GM12878 (cell line): Measurements from ENCODE around the gene METAP1D. TPM values are rescaled to one million over a fixed set of nuclear protein-coding genes. Genes with fewer than 3 reads are reported as not detected.

Experiments
- ATAC-seq: fragments of 200-7000 bp; cut with Tn5 transposase; 3 replicates; pipeline ENCODE4 v1.9.1; 2020; ENCODE audit warnings: mild to moderate bottlenecking, moderate library complexity
- BruUV-seq: library from RNA; stranded (reverse); fragments of 400-500 nt; replicated peaks from 2 replicates; lab custom pipeline; 2021; lab: Mats Ljungman, UMichigan
- CTCF ChIA-PET: fragments of 300-600 bp; sonication (Branson Sonifier 250); formaldehyde crosslinking; extraction: SDS; loops from one replicate; lab custom pipeline; 2021; ENCODE audit warnings: inconsistent platforms; lab: Yijun Ruan, JAX
- POLR2A ChIA-PET: fragments of 350-600 bp; formaldehyde crosslinking; extraction: SDS; loops from one replicate; lab custom pipeline; 2021; ENCODE audit warnings: inconsistent platforms; lab: Charles Lee
- RAD21 ChIA-PET: fragments of 300-600 bp; sonication (Branson Sonifier 250); formaldehyde crosslinking; loops from one replicate; lab custom pipeline; 2023; ENCODE audit warnings: antibody characterized with exemption; ENCODE audit not compliant: unreplicated experiment; lab: Charles Lee
- SMC1A ChIA-PET: fragments of 300-600 bp; sonication (Branson Sonifier 250); formaldehyde crosslinking; loops from one replicate; lab custom pipeline; 2023; ENCODE audit not compliant: unreplicated experiment, uncharacterized antibody; lab: Charles Lee
- DNase-seq: peaks from one replicate; pipeline ENCODE4 v3.0.0-alpha.2; 2011; ENCODE audit warnings: low read depth, low spot score
- FAIRE-seq: peaks from 3 replicates; lab custom pipeline; 2011; peaks lifted over from hg19 to GRCh38; lab: Jason Lieb, UNC
- H2AFZ ChIP-seq: 2 replicates; pipeline ENCODE4 v1.6.0; 2011; ENCODE audit warnings: low read depth, low read length, control low read depth; ENCODE audit not compliant: control insufficient read depth
- H3K27ac ChIP-seq: 2 replicates; pipeline ENCODE4 v1.5.1; 2011; ENCODE audit warnings: control low read depth; ENCODE audit not compliant: control insufficient read depth, insufficient read depth
- H3K27me3 ChIP-seq, 2 experiments: replicated peaks in 1 of 2; 2 replicates each; pipeline versions ENCODE4 v1.6.0 to v1.6.1; 2011; ENCODE audit warnings: low read length in 1 of 2; ENCODE audit not compliant: control insufficient read depth in 2 of 2, insufficient read depth in 2 of 2
- H3K36me3 ChIP-seq, 2 experiments: 2 replicates each; pipeline ENCODE4 v1.5.1; 2011; ENCODE audit warnings: low read length in 1 of 2; ENCODE audit not compliant: control insufficient read depth in 2 of 2, insufficient read depth in 2 of 2
- H3K4me1 ChIP-seq: 2 replicates; pipeline ENCODE4 v1.6.1; 2011; ENCODE audit warnings: mild to moderate bottlenecking, low read length, moderate library complexity, mixed read lengths; ENCODE audit not compliant: control insufficient read depth, insufficient read depth
- H3K4me2 ChIP-seq: 2 replicates; pipeline ENCODE4 v1.6.0; 2011; ENCODE audit warnings: control low read depth; ENCODE audit not compliant: control insufficient read depth, insufficient read depth
- H3K4me3 ChIP-seq: fragments of 200-600 bp; sonication (generic); 2 replicates; pipeline ENCODE4 v1.5.1; 2016
- H3K79me2 ChIP-seq: 2 replicates; pipeline ENCODE4 v1.6.0; 2011; ENCODE audit warnings: low read length; ENCODE audit not compliant: control insufficient read depth, insufficient read depth
- H3K9ac ChIP-seq: 2 replicates; pipeline ENCODE4 v1.8.0; 2011; ENCODE audit warnings: low read length, control low read depth, mixed read lengths; ENCODE audit not compliant: control insufficient read depth, insufficient read depth
- H3K9me3 ChIP-seq: replicated peaks from 3 replicates; pipeline ENCODE4 v1.5.1; 2011; ENCODE audit warnings: mild to moderate bottlenecking, low read length; ENCODE audit not compliant: control insufficient read depth, insufficient read depth
- H4K20me1 ChIP-seq: 2 replicates; pipeline ENCODE4 v1.6.0; 2011; ENCODE audit not compliant: control insufficient read depth, insufficient read depth
- EED ChIP-seq: sonication (generic); IDR thresholded peaks from 2 replicates; pipeline ENCODE4 v1.6.1; 2016; ENCODE audit warnings: antibody characterized with exemption, low read depth
- EP300 ChIP-seq, 2 experiments: fragments of 150-350 bp in 1 of 2; IDR thresholded peaks; 2 replicates each; pipeline ENCODE4 v1.6.1; 2011 to 2012; ENCODE audit warnings: low read depth in 2 of 2, low read length in 2 of 2, borderline replicate concordance in 1 of 2, improper control_type of control experiment in 1 of 2, inconsistent platforms in 1 of 2; ENCODE audit not compliant: control insufficient read depth in 1 of 2
- FOXK2 ChIP-seq: fragments of 450-650 bp; IDR thresholded peaks from 2 replicates; pipeline ENCODE4 v1.6.1; 2017; ENCODE audit warnings: mild to moderate bottlenecking, moderate library complexity
- GATAD2B ChIP-seq: fragments of 450-650 bp; conservative IDR thresholded peaks from 2 replicates; pipeline ENCODE4 v1.6.1; 2017; ENCODE audit warnings: low read depth, mild to moderate bottlenecking, moderate library complexity
- TBL1XR1 ChIP-seq: IDR thresholded peaks from 2 replicates; pipeline ENCODE4 v1.6.1; 2012; ENCODE audit warnings: low read depth, low read length, improper control_type of control experiment
- YY1 ChIP-seq: IDR thresholded peaks from 2 replicates; pipeline ENCODE4 v1.6.1; 2011; ENCODE audit warnings: low read depth, mild to moderate bottlenecking, low read length
- ZNF687 ChIP-seq: fragments of 450-650 bp; IDR thresholded peaks from 2 replicates; pipeline ENCODE4 v1.6.1; 2017; ENCODE audit warnings: mild to moderate bottlenecking, moderate library complexity
- WGBS: methylation state at CpG from one replicate; pipeline ENCODE4 v1.1.6; 2016; ENCODE audit warnings: low lambda C conversion rate; ENCODE audit not compliant: insufficient replicate concordance, insufficient coverage; ENCODE audit errors: missing lambda C conversion rate; 5-methylcytosine and 5-hydroxymethylcytosine counted together
- in situ Hi-C: fragments of 300-500 bp; cut with MboI; formaldehyde crosslinking; loops from 9 replicates; pipeline ENCODE4 v1.14.3; 2018; ENCODE audit warnings: mixed read lengths
- intact Hi-C: fragments of 100-400 bp; cut with micrococcal nuclease; formaldehyde crosslinking; loops from one replicate; pipeline ENCODE4 v1.14.2; 2022; ENCODE audit not compliant: unreplicated experiment
- polyA plus RNA-seq, 11 experiments: library from polyadenylated mRNA; depleted of rRNA in 4 of 11; unstranded in 6 of 11; stranded (reverse) in 5 of 11; fragments of >200 nt; fragmentation: Nextera tagmentation in 4 of 11; fragmentation: Illumina TruSeq in 1 of 11; extraction: Ambion mirVana in 4 of 11; extraction: Trizol in 1 of 11; gene quantifications; 1 replicate in 1 of 11; 2 replicates in 10 of 11; pipeline versions ENCODE4 v1.2.1 to v1.2.3, GENCODE V29; 2011 to 2016; ENCODE audit warnings: inconsistent platforms in 2 of 11, missing spikeins in 2 of 11, low read depth in 1 of 11
- total RNA-seq, 4 experiments: library from RNA; depleted of rRNA in 3 of 4; stranded (reverse); fragments of >200 nt in 3 of 4; fragmentation: Illumina TruSeq in 1 of 4; extraction: Trizol in 1 of 4; gene quantifications; 2 replicates each; pipeline versions ENCODE4 v1.2.1 to v1.2.3, GENCODE V29; 2013 to 2021

Gene METAP1D
- total and polyA plus RNA-seq, 10 of the 15 experiments (the other 5 are each of a cell fraction or from before 2014, with no cell fraction given) = 4.5 to 12.1 (median 7.8) TPM

GRCh38 chr2:172107690-172108586 lies 108.2 kb downstream of the METAP1D start:
- Histone ChIP-seq H3K27ac (no peak overlapping the region), H4K20me1 (no peaks in the 10 kb centered on the region), H3K27me3 (peaks cover 7 to 13% of the 10 kb centered on the region in 2 experiments; a peak in 3 of 4 replicates), H3K9ac (no peak overlapping the region), H3K4me1 (peaks cover 9% of the 10 kb centered on the region), H2AFZ (no peak overlapping the region; the same call in 1 of the 2 replicates), H3K4me3 (no peak overlapping the region), H3K9me3 (no peaks in the 10 kb centered on the region), H3K4me2 (no peak overlapping the region), H3K79me2 (no peaks in the 10 kb centered on the region), H3K36me3 (no peaks in the 10 kb centered on the region)
- ATAC-seq (no peak), DNase-seq (no peak), FAIRE-seq (no peak)
- ChIA-PET POLR2A (interaction anchor here (0.6 kb wide), 1 partner anchor 409 kb away, joined by 4 read pairs; no protein-coding TSS in a partner anchor), RAD21 (interaction anchor here (2.4 kb wide), 1 partner anchor 400 kb away, joined by 9 read pairs; no protein-coding TSS in a partner anchor), SMC1A (interaction anchor here (0.7 to 7.0 kb wide), 5 partner anchors 19 to 520 kb away, joined by 3 to 111 read pairs (median 6); no protein-coding TSS in a partner anchor), CTCF (interaction anchor here (1.4 to 9.9 kb wide), 3 partner anchors 296 to 405 kb away, joined by 3 to 212 read pairs (median 48); no protein-coding TSS in a partner anchor)
- BruUV-seq = no TSS peak
- TF ChIP-seq TBL1XR1 (no peak), FOXK2 (no peak), EED (no peak), ZNF687 (no peak), EP300 (IDR thresholded peaks at IDR 0.05; ENCODE audit: borderline replicate concordance in 1 of 2, control insufficient read depth in 1 of 2, low read depth in 2 of 2, low read length in 2 of 2) (no peak), GATAD2B (no peak), YY1 (no peak)
- in situ Hi-C loops (loop anchor here (5.0 to 25.0 kb wide), 4 partner anchors 296 to 1133 kb away; no protein-coding TSS in a partner anchor), intact Hi-C loops (loop anchor here (10.0 kb wide), 1 partner anchor 153 kb away; no protein-coding TSS in a partner anchor)
- 35% methylated on average over 49 of the region's 51 CpGs for WGBS
